HG02938 (cell line): Measurements from ENCODE around the gene CEBPZ.
"Not testable (repeated sequence)": the region's sequence is repeated elsewhere in the genome, so short reads cannot be mapped to it uniquely, and the experiment has no call there.

Source experiments
- ATAC-seq: cut with Tn5 transposase; IDR thresholded peaks from one replicate; pipeline ENCODE4 v1.9.1; 2021; ENCODE audit warnings: mild to moderate bottlenecking, moderate library complexity; ENCODE audit not compliant: unreplicated experiment

The CEBPZ gene

GRCh38 chr2:37224063-37224462, 7.3 kb downstream of the CEBPZ start:
- ATAC-seq, result no peak

DNA sequence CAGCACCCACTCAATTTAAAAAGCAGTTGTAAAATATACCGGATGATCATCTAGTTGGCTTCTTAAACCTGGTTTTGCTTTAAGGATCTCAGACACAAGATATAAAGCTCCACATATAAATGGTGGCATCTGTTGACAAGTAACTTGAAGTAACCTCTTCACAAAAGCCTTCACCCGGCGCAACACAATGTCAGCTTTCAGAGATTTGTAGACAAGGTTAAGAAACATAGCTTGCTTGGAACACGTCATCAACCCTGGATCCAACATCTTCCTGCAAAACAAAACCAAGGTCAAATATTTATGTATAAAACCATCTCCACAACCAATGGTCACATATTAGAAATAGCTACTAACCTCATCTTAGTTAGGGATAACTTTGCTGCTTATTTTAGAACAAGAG, 8.3 kb downstream of the CEBPZ start:
- no peak for ATAC-seq

GRCh38 chr2:37219046-37219445, 12.3 kb downstream of the CEBPZ start:
- ATAC-seq, result no peak

DNA sequence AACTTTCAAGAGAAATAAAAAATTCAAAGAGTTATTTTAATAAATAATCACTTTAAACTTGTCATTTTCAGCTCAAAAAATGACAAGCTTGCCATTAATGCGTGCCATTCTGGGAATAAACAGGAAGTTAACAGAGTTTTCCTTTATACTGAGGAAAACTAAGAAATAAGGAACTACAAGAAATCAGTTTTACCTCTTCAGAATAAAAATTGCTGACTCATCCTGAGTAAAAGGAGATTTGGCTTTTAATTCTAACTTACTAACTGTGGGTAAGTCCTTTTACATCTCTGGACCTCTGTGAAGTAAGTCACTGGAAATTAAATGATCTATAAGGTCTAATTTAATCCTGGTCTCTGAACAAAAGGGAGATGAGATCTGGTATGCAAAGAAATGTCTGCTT, 16.1 kb downstream of the CEBPZ start:
- ATAC-seq, result no peak

- no peak for ATAC-seq
These were observed 19.5 kb downstream of the CEBPZ start for GRCh38 chr2:37211939-37212338.

GRCh38 chr2:37211212-37211611, 20.2 kb downstream of the CEBPZ start:
- ATAC-seq, result no peak

DNA sequence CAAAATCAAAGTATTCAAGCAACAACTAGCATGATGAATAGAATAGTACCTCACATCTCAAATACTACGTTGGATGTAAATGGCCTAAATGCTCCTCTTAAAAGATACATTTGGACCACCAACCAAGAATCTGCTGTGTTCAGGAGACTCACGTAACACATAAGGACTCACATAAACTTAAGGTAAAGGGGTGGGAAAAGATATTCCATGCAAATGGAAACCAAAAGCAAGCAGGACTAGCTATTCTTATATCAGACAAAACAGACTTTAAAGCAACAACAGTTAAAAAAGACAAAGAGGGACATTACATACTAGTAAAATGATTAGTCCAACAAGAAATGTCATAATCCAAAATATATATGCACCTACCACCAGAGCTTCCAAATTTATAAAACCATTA, 24.6 kb downstream of the CEBPZ start:
- ATAC-seq, result not testable (repeated sequence)

DNA sequence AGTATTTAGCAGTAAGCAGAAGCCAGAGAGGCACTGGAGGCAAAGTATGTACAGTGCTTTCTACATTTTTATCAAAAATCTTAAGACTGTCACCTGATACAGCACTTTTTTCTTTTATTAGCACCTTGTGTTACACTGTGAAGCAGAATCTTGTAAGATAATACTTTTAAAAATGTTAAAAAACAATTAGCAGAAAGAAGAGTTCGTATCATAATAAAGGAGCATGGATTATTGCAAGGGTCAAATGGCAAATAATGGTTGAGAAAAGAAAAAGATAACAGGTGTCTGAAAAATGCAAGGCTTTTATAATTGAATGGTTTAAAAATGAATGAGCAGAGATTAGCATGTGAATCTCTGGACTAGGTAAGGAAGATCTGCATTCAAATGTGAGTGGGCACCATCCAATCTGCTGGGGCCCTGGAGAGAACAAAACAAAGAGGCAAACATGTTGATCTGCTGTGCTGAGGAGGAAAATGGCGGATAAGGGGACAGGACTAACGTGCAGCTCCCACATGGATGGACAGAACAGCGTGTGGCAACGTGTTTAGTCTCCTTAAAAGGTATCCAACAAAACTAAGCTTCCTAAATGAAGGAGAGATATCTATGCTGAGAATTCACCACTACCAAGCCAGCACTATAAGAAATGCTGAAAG, 25.6 kb downstream of the CEBPZ start:
- no peak for ATAC-seq

- ATAC-seq, result not testable (repeated sequence)
These were observed 26.2 kb downstream of the CEBPZ start for GRCh38 chr2:37205071-37205661.

DNA sequence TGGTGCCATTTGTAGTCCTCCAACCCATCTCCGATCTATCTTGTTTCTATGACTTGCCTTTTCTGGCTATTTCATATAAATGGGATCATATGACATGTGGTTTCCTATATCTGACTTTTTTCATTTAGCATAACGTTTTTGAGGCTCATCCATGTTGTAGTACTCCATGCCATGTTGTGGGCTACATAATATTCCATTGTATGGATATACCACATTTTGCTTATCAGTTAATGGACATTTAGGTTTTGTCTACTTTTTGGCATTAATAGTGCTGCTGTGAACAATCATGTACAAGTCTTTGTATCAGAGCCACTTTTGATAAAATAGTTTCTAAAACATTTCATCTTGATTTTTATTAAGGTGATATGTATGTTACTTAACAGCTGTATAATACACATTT, 27.7 kb downstream of the CEBPZ start:
- ATAC-seq, result no peak

DNA sequence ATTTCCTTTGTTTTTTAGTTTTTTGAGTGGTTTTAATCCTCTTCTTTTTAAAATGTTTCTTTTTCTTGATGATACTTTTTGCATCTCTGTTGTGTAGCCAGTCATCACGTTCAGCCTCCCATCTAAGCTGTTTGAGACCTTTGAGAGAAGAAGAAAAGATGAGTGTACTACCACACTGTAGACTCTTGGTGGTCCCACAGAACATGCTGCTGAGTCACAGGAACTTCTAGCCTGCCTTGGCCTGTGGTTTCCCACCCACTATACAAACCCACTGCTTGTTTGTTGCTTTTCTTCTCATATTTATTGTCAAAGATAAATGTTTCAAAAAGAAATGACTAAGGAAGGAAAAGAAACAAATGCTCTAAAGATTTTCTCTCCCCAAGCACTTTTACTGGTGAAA, 29.6 kb downstream of the CEBPZ start:
- ATAC-seq, result no peak

GRCh38 chr2:37201208-37201607, 30.2 kb downstream of the CEBPZ start:
- no peak for ATAC-seq

- no peak for ATAC-seq
These were observed 32.7 kb downstream of the CEBPZ start for GRCh38 chr2:37198681-37199065.

DNA sequence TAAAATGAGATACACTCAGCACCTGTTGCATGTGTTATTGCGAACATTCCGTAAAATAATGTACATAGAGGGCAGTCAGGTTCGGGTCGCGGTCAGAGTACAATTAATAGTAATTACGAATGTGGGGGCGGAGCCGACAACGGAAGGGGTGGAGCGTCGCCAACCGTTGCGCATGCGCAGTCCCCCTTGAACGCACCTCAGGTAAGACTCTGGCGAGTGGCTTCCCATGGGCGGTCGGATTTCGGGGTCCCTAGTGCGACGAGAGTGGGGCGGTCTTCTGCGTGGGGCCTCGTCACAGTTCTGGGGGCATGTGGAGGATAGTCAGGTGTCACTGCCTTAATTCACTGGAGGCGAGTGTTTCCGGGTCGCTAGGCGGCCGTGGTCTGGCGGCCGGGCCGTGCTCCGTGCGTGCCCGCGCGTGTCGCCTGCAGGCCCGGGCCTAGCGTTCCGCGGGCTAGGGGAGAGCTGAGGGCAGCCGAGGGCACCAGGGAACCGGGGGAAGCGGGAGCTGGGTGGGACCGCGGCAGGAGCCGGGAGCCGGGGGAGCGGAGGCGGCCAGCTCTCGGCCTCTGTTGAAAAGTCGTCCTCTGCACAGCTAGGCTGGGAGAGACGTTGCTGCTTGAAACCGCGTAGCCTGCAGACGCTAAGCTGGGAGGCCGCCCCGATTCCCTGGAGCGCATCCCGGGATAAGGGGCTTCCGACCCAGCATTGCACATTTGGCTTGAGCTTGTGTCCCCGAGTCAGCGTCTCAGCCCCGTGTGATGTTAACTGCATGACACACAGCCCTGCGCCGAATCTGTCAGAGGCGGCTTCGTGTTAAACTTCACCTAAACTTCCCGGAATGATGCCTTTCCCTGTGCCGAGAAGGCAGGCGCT, 34.8 kb downstream of the CEBPZ start, which contains the start of gene CEBPZOS:
CEBPZOS (plus strand) TSS at position 177 of the 876 bp plus-strand sequence. CDS start 3,209 bp downstream, outside the sequence.
- ATAC-seq, result peak; percentile 67

DNA sequence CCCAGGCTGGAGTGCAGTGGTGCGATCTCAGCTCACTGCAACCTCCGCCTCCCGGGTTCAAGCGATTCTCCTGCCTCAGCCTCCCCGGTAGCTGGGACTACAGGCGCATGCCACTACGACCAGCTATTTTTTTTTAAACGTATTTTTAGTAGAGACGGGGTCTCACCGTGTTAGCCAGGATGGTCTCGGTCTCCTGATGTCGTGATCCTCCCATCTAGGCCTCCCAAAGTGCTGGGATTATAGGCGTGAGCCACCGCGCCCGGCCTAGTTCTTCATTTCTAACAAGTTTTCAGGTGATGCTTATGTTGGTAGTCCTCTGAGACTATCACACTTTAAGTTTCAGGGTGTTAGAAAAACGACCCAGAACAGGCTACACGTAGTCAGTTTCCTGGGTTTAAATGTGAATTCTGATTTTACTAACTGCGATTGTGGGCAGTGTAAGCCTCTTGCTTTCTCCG, 35.5 kb downstream of the CEBPZ start:
- ATAC-seq, result not testable (repeated sequence)

GRCh38 chr2:37192551-37192950, 38.8 kb downstream of the CEBPZ start:
- no peak for ATAC-seq

- ATAC-seq, result no peak
These were observed 39.6 kb downstream of the CEBPZ start for GRCh38 chr2:37191747-37192146.

GRCh38 chr2:37191253-37191652, 40.1 kb downstream of the CEBPZ start:
- ATAC-seq, result no peak

DNA sequence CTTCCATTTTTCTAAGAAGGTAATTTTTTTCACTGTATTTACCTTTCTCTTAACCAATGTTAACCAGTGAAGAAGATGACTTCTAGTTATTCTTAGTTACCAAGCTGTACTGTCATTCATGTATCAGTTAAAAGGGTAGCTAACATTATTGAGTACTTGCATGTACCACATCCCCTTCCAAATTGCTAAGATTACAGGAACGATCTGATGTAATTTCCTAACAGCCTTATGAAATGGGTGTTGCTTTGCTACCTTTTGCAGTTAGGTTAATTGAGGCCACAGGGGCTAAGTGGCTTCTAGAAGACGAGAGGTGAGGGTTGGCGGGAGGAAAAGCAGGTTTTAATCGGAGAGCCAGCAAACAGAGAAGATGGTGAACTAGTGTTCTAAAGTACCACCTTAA, 41.1 kb downstream of the CEBPZ start:
- ATAC-seq, result no peak

GRCh38 chr2:37189452-37190153, 41.8 kb downstream of the CEBPZ start:
- no peak for ATAC-seq

DNA sequence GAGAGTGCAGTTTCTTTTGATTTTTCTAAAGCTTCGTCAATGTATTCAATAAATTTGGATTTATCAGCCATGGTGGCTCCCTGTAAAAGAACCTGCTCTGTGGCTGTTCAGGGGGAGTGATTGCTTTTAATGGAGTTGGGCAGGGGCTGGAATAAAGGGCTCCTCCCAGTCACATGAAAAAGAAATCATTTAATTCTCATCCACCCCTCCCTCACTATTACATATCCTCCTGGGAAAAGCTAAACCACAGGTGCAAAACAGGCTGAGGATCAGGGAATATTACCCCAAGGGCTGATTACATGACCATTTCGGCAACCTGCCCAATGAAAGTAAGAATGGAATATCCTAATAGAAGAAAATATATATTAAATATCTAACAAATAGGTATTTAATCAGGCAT, 42.8 kb downstream of the CEBPZ start, which contains the start of gene SULT6B1:
SULT6B1 (minus strand) TSS at position 101 of the 400 bp plus-strand sequence; CDS start at position 71, 30 bp downstream.
- no peak for ATAC-seq
